GM19468 (cell line): ENCODE measurements around the gene RLF.

Source experiments
- ATAC-seq: cut with Tn5 transposase; IDR thresholded peaks from one replicate; pipeline ENCODE4 v1.9.1; 2021; ENCODE audit warnings: mild to moderate bottlenecking, moderate library complexity, moderate number of reproducible peaks; ENCODE audit not compliant: unreplicated experiment; ENCODE audit errors: extremely low read depth

RLF gene

DNA sequence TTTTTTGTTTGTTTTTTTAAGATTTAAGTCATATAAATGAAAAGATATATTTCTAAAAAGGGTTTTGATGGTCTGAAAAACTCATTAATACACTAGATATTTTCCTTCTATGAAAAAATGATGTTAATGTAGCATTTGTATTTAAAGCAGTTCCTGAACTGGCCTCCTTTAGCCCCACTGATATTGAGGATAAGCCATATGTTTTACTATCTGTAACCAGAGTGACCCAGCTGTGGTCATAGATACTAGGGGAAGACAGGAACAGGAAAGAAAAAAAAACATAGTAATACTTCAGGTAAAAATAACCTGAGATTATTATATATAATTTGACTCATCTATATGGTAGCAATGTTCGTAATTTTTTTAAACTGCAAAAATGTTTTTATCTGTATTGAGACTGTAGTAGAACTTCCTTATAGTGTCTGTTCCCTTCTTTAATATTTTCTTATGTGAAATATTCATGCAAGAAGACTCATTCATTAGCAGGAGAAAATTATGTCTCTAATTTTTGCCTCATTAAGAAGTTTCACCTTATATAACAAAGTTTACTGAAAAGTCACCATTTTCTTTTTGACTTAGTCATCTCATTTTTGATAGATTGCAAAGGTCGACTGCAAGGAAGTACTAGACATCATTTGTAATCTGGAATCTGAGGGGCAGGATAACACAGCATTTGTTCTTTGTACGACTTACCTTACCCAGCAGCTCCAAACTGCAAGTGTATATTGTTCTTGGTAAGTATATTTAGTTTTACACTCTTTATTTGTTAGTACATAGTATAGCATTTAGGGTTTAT is 61.0 kb downstream of the RLF start:
- no peak for ATAC-seq

DNA sequence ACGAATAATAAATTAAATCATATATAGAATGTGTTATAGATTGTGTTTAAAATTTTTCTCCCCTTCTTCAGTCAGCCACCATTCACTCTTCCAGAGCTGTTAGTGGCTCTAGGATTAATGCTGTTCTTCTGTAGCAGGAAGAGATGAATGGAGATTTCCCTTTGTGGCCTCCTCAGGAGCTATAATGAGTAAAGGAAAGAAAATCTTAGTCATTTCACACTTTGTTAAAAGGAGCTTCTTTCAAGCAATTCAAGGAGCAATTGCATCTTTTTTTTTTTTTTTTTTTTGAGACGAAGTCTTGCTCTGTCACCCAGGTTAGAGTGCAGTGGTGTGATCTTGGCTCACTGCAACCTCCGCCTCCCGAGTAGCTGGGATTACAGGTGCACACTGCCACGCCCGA is 62.9 kb downstream of the RLF start:
- no peak for ATAC-seq

DNA sequence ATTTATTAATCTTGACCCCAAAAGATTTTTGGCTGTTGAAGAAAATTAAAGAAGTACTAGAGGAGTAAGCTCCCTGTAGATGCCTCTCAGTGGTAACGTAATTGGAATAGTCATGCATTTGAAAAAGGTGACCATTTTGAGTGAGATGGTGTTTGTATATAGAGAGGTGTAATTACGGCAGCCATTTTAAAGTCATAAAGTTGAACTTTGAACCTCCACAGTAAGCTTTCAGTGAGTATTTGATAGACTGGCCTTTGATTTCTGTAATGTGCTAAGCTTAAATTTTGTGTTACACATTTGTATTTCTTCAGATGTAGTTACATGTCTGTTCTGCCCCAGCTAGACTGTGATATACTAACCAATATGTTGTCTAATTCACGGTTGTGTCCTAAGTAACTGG is 65.0 kb downstream of the RLF start:
- no peak for ATAC-seq

- ATAC-seq, result peak; percentile 79
Measured at GRCh38 chr1:40232444-40232843, 71.3 kb downstream of the RLF start.

DNA sequence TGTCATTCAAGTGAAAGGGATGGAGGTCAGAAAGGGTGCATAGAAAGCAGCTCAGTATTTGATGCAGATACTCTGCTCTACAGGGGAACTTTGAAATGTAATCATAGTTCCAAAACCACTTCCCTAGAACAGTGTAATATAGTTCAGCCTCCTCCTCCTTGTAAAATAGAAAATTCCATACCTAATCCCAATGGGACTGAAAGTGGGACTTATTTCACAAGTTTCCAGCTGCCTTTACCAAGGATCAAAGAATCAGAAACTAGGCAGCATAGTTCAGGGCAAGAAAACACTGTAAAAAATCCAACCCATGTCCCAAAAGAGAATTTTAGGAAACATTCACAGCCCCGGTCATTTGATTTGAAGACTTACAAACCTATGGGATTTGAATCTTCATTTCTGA is 78.4 kb downstream of the RLF start:
- ATAC-seq, result no peak

GRCh38 chr1:40240390-40240789 is 79.2 kb downstream of the RLF start:
- no peak for ATAC-seq

GRCh38 chr1:40241362-40241761 is 80.2 kb downstream of the RLF start:
- no peak for ATAC-seq

DNA sequence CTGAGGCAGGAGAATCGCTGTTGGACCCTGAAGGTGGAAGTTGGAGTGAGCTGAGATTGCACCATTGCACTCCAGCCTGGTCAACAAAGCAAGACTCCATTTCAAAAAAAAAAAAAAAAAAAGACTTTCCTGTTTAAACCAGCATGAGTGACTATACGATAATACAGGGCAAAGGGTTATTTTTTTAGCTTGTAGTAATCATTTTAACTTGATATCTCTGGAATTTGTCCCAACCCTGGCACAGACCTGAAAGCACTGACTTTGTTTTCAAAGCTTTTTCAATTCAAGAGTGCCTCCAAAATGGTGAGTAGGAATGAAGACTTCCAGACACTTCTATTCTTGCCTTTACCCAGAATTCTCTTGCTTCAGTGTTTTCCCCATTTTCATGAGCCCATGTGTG is 82.2 kb downstream of the RLF start:
- ATAC-seq, result no peak

GRCh38 chr1:40244138-40244744 is 83.1 kb downstream of the RLF start:
- ATAC-seq, result no peak

GRCh38 chr1:40245686-40246085 is 84.5 kb downstream of the RLF start:
- ATAC-seq, result no peak

DNA sequence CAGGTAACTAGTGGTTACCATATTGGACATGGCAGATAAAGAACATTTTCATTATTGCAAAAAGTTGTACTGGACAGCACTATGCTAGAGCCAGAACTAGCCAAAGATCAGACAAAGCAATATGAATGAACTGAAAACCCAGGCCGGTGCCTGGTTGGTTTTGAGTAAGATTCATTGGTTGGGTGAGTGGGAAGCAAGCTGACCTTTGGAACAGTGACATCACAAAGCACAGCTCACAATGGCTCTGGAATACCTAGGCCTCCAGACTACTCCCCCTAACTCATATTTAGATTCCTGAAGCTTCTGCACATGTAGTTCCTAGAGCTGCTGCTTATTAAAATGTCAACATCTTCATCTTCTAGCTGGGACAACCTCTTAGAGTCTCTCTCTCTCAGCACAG is 86.5 kb downstream of the RLF start, which contains the start of gene TMCO2:
TMCO2 (plus strand) TSS at position 283 of the 400 bp plus-strand sequence; CDS start at position 340, 57 bp downstream.
- ATAC-seq, result no peak

GRCh38 chr1:40248412-40248811 is 87.2 kb downstream of the RLF start:
- no peak for ATAC-seq

DNA sequence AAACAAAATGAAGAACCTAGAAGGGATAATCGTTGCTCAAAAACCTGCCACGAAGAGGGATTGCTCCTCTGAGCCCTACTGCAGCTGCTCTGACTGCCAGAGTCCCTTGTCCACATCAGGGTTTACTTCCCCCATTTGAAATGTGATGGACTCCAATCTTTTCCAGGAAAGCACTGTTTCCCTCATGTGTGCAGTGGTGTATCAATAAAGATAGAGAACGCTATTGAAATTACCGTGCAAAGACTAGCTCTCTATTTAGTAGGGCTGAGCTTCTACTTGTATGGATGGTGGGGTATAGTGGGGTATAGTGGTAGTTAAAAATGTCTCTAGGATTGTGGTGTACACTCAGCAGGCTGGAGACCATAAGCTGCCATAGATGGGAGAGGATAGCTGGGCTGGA is 90.3 kb downstream of the RLF start:
- ATAC-seq, result no peak

DNA sequence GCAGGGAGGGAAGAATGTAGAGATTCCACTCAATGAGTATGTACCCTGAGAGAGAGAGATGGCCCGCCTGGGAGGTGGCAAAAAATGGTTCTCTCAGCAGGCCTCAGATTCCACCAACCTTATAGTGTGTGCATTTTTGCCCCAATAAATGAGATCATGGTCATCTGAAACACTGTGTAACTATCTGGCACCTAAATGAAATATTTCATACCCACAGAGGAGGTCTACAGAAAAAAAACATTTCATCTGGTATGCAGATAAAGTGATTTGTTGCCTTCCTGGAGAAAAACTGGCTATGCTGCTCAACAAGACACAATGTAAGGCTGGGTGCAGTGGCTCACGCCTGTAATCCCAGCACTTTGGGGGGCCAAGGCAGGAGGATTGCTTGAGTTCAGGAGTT is 91.4 kb downstream of the RLF start:
- ATAC-seq, result no peak

GRCh38 chr1:40255231-40255630 is 94.0 kb downstream of the RLF start:
- ATAC-seq, result no peak

DNA sequence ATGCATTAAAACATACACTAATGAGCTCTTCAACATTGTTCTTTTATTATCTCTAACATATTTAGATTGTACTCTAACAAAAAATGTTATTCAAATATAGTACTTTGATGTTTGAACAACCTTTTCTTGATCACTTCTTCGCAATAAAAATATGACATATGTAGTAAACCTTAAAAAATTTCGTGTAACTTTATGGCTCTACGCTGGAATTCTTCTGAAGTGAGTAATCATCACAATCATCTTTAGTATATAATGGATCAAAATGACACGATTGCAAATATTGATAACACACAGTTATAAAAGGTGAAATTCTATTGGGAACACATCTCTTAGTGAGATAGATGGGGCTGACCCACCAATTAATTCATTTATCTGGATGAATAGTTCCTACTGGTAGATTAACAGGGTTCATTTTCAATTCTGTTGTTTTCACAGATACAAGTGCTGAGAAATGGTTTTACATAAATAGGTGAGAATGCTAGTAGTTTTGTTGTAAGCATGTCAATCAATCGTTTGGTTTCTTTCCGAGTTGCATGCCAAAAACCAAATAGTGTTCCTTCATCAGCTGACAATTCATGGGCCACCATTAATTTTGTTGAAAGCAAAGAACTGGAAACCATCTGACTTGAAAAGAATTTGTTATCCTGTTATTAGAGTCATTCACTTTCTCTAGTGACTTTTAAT is 95.4 kb downstream of the RLF start:
- no peak for ATAC-seq

DNA sequence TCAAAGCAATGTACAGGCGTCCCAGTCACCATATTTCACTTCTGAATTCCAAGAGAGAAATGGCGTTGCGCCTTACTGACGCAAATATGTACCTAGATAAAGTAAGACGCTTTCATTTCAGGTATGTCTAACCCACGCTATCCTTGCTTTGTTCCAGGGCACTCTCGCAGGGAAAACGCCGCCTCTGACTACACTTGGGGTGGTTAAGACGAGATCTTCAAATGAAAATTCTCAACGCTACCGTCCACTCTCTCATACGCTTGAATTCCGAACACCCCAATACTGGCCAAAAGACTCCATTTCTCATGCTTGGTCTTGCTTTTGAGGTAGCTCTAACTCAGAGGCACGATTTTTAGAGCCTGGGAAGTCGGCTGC is 96.1 kb downstream of the RLF start:
- ATAC-seq, result no peak

DNA sequence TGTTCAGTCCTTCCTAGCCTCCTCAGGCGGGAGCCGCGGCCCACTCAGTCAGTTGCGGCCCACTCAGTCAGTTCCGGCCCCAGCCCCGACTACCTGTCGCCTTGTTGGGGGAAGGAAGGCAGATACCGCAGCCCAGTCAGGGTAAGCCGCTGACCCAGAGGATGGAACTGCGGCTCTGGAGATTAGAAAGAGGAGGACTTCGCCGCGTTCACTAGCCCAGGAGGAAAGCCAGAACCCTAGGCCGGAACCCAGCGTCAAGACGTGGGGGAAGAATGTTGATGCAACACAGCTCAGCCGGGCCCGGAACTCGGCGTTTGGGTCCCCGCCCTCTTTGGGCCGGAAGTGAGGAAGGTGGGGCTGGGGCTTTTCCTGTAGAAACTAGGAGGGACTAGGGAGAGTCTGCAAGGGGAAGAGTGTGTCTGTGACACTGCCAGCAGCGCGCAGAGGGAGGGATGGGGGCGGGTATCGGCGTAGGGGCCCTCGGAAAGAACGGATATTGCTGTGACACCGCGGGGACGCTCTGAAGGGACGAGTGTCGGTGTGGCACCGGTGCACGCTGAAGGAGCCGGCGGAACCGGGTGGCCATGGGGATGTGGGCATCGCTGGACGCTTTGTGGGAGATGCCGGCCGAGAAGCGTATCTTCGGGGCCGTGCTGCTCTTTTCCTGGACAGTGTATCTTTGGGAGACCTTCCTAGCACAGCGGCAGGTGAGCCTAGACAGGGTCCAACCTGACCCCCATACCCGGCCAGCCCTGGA is 96.7 kb downstream of the RLF start, which contains the start of gene ZMPSTE24:
ZMPSTE24 (plus strand) TSS at position 549 of the 757 bp plus-strand sequence; CDS start at position 585, 36 bp downstream.
- ATAC-seq, result peak; percentile 56

DNA sequence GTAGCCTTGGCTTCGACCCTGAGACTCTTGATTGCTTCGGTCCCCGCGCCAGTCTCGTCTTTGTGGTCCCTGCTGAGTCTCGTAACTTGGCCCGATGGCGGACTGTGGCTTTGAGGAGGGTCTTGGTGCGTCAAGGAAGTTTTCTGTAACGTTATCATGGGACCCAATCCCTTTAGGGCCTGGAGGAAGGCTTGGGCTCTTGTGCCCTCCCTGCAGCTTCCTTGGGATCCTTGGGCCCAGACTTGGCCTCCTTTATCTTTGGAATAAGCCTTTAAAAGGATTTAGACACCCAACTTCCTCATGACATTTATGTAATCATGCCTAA is 97.2 kb downstream of the RLF start:
- no peak for ATAC-seq

DNA sequence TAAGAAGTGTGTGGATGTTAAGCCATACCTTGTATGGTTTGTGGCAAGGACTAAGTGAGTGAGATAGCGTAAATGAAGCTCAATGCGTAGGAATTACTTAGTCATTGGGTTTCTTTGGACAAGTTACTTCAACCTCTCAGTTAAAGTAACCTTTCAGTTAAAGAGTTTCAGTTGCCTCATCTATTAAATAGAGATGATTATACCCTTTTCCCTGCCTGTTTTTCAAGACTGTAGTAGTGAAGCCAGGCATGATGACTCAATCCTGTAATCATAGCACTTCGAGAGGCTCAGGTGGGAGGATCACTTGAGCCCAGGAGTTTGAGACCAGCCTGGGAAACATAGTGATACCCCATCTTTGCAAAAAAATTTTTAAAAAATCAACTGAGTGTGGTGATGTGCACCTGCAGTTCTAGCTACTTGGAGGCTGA is 103.2 kb downstream of the RLF start:
- no peak for ATAC-seq

GRCh38 chr1:40265298-40265697 is 104.1 kb downstream of the RLF start:
- no peak for ATAC-seq
